ENCODE results near the gene CCM2.

CCM2 gene

GRCh38 chr7:45026984-45027773 lies 27.2 kb downstream of the CCM2 start:
- peaks cover 0 to 60% (median 26%) of the 10 kb centered on the region in 11 experiments; a peak in 17 of 22 replicates for H4K20me1 ChIP-seq
- no peaks in the 10 kb centered on the region for H3K27me3 ChIP-seq
- peaks cover 10 to 35% (median 20%) of the 10 kb centered on the region in 11 experiments; a peak in 16 of 22 replicates for H3K36me3 ChIP-seq
- peak overlapping the region; percentile 83 to 98 (median 92); a peak in 21 of 22 replicates for H3K27ac ChIP-seq
- peak overlapping the region; percentile 94 to 100 (median 99) for H3K4me2 ChIP-seq
- H3K9me3 ChIP-seq (replicated peaks in 1 of 11): peaks cover 0 to 21% (median 8%) of the 10 kb centered on the region in 11 experiments; a peak in 16 of 22 replicates
- peak overlapping the region; percentile 76 to 90 (median 84) for H3K9ac ChIP-seq
- peak overlapping the region; percentile 57 to 75 (median 68) for H3K4me3 ChIP-seq
- TF ChIP-seq Cebpa-rat (IDR thresholded peaks at IDR 0.05): no peak
- H3K4me1 ChIP-seq: peaks cover 60 to 85% (median 69%) of the 10 kb centered on the region in 10 experiments

GRCh38 chr7:45027774-45028114 lies 27.7 kb downstream of the CCM2 start:
- TF ChIP-seq Cebpa-rat (IDR thresholded peaks at IDR 0.05): no peak
- H3K4me3 ChIP-seq: peak overlapping the region; percentile 57 to 75 (median 68)
- peak overlapping the region; percentile 94 to 100 (median 99) for H3K4me2 ChIP-seq
- peaks cover 15 to 40% (median 26%) of the 10 kb centered on the region in 11 experiments; a peak in 18 of 22 replicates for H3K36me3 ChIP-seq
- H3K27ac ChIP-seq: peak overlapping the region; percentile 83 to 98 (median 92); a peak in 21 of 22 replicates
- peak overlapping the region; percentile 76 to 90 (median 84) for H3K9ac ChIP-seq
- H4K20me1 ChIP-seq: peaks cover 4 to 61% (median 32%) of the 10 kb centered on the region in 11 experiments; a peak in 18 of 22 replicates
- H3K4me1 ChIP-seq: peaks cover 60 to 85% (median 69%) of the 10 kb centered on the region in 10 experiments
- H3K9me3 ChIP-seq (replicated peaks in 1 of 11): peaks cover 0 to 21% (median 8%) of the 10 kb centered on the region in 11 experiments; a peak in 16 of 22 replicates
- H3K27me3 ChIP-seq: no peaks in the 10 kb centered on the region

- Histone ChIP-seq H3K36me3 (peaks cover 16 to 46% (median 26%) of the 10 kb centered on the region in 11 experiments; a peak in 19 of 22 replicates), H3K27ac (peak overlapping the region; percentile 83 to 98 (median 92)), H3K4me1 (peaks cover 64 to 87% (median 73%) of the 10 kb centered on the region in 10 experiments), H4K20me1 (peaks cover 4 to 61% (median 38%) of the 10 kb centered on the region in 11 experiments; a peak in 19 of 22 replicates), H3K9ac (peak overlapping the region; percentile 76 to 90 (median 84)), H3K4me3 (peak overlapping the region; percentile 57 to 75 (median 68)), H3K4me2 (peak overlapping the region; percentile 94 to 100 (median 99)), H3K27me3 (no peaks in the 10 kb centered on the region), H3K9me3 (replicated peaks in 1 of 11) (peaks cover 0 to 15% (median 8%) of the 10 kb centered on the region in 11 experiments; a peak in 16 of 22 replicates)
- peak in 2 of 11 experiments; percentile 50 to 53; a peak in 5 of 22 replicates for TF ChIP-seq Cebpa-rat (IDR thresholded peaks at IDR 0.05)
These were observed 28.3 kb downstream of the CCM2 start for GRCh38 chr7:45028138-45028919.

GRCh38 chr7:45028920-45029344 lies 28.9 kb downstream of the CCM2 start:
- H3K9ac ChIP-seq: peak overlapping the region; percentile 76 to 90 (median 84)
- H3K4me2 ChIP-seq: peak overlapping the region; percentile 94 to 100 (median 99)
- H3K9me3 ChIP-seq (replicated peaks in 1 of 11): peaks cover 0 to 10% (median 6%) of the 10 kb centered on the region in 11 experiments; a peak in 16 of 22 replicates

GRCh38 chr7:45031829-45032228 lies 31.8 kb downstream of the CCM2 start:
- H3K27me3 ChIP-seq: no peaks in the 10 kb centered on the region
- 0 out of 22 replicates have a peak overlapping the region, but pooled peaks of 1 of the 11 experiments have one; percentile 44 for H3K27ac ChIP-seq
- no peaks in the 10 kb centered on the region for H3K9me3 ChIP-seq (replicated peaks in 1 of 11)
- H4K20me1 ChIP-seq: peaks cover 22 to 92% (median 73%) of the 10 kb centered on the region in 11 experiments
- H3K4me2 ChIP-seq: peak overlapping the region in 9 of 11 experiments; percentile 3 to 58 (median 22); a peak in 12 of 22 replicates
- H3K4me3 ChIP-seq: no peak overlapping the region
- H3K36me3 ChIP-seq: peaks cover 20 to 57% (median 31%) of the 10 kb centered on the region in 11 experiments; a peak in 19 of 22 replicates
- H3K9ac ChIP-seq: no peak overlapping the region
- no peak for TF ChIP-seq Cebpa-rat (IDR thresholded peaks at IDR 0.05)
- peaks cover 72 to 90% (median 77%) of the 10 kb centered on the region in 10 experiments for H3K4me1 ChIP-seq

More at GRCh38 chr7:45028920-45029344, 28.9 kb downstream of the CCM2 start:
- H3K4me1 ChIP-seq: peaks cover 70 to 93% (median 78%) of the 10 kb centered on the region in 10 experiments
- peak overlapping the region; percentile 57 to 75 (median 68) for H3K4me3 ChIP-seq
- H3K36me3 ChIP-seq: peaks cover 17 to 49% (median 29%) of the 10 kb centered on the region in 11 experiments; a peak in 19 of 22 replicates
- TF ChIP-seq Cebpa-rat (IDR thresholded peaks at IDR 0.05): no peak
- H3K27me3 ChIP-seq: no peaks in the 10 kb centered on the region
- peaks cover 4 to 65% (median 44%) of the 10 kb centered on the region in 11 experiments; a peak in 19 of 22 replicates for H4K20me1 ChIP-seq
- H3K27ac ChIP-seq: peak overlapping the region; percentile 83 to 98 (median 92); a peak in 20 of 22 replicates

- H3K27me3 ChIP-seq: no peaks in the 10 kb centered on the region
- H3K4me1 ChIP-seq: peaks cover 71 to 89% (median 77%) of the 10 kb centered on the region in 10 experiments
These were observed 32.4 kb downstream of the CCM2 start for GRCh38 chr7:45032421-45032820.

GRCh38 chr7:45033261-45033930 lies 33.4 kb downstream of the CCM2 start:
- TF ChIP-seq Cebpa-rat (IDR thresholded peaks at IDR 0.05): no peak
- H3K9ac ChIP-seq: peak overlapping the region in 1 of 11 experiments; percentile 42; a peak in 1 of 22 replicates
- H4K20me1 ChIP-seq: peaks cover 37 to 100% (median 89%) of the 10 kb centered on the region in 11 experiments
- H3K4me3 ChIP-seq: no peak overlapping the region
- peaks cover 62 to 80% (median 68%) of the 10 kb centered on the region in 10 experiments for H3K4me1 ChIP-seq
- peaks cover 30 to 71% (median 44%) of the 10 kb centered on the region in 11 experiments for H3K36me3 ChIP-seq
- peak overlapping the region in 6 of 11 experiments; percentile 12 to 46 (median 18); a peak in 8 of 22 replicates for H3K27ac ChIP-seq
- no peaks in the 10 kb centered on the region for H3K27me3 ChIP-seq
- H3K9me3 ChIP-seq (replicated peaks in 1 of 11): no peaks in the 10 kb centered on the region
- peak overlapping the region; percentile 3 to 58 (median 29); a peak in 20 of 22 replicates for H3K4me2 ChIP-seq

More at GRCh38 chr7:45032421-45032820, 32.4 kb downstream of the CCM2 start:
- peaks cover 27 to 98% (median 79%) of the 10 kb centered on the region in 11 experiments for H4K20me1 ChIP-seq
- H3K9ac ChIP-seq: peak overlapping the region in 1 of 11 experiments; percentile 2; a peak in 1 of 22 replicates
- no peak overlapping the region for H3K4me3 ChIP-seq
- no peak for TF ChIP-seq Cebpa-rat (IDR thresholded peaks at IDR 0.05)
- peak overlapping the region; percentile 3 to 58 (median 29); a peak in 14 of 22 replicates for H3K4me2 ChIP-seq
- H3K27ac ChIP-seq: peak overlapping the region in 2 of 11 experiments; percentile 25 to 44; a peak in 2 of 22 replicates
- peaks cover 21 to 61% (median 34%) of the 10 kb centered on the region in 11 experiments; a peak in 20 of 22 replicates for H3K36me3 ChIP-seq
- H3K9me3 ChIP-seq (replicated peaks in 1 of 11): no peaks in the 10 kb centered on the region

Data from BLaER1 treated with 17β-estradiol and CSF1 and Interleukin-3, amounts not matched to agents 10 nM and 100 nM (cell line).